Ascending aorta (tissue), 2 donors: ENCODE measurements around the gene UNC45A. TPM values are rescaled to one million over a fixed set of nuclear protein-coding genes. Genes with fewer than 3 reads are reported as not detected.

Experiments used
- DNase-seq, 2 donors: peaks; one replicate each; pipeline ENCODE4 v3.0.0-alpha.2; 2019; ENCODE audit warnings: low spot score in 2 of 2
- H3K27ac ChIP-seq, 2 donors: fragments of 200-600 bp; sonication (generic); one replicate each; pipeline ENCODE4 v1.5.1; 2016 to 2017; ENCODE audit warnings: mild to moderate bottlenecking in 1 of 2
- H3K27me3 ChIP-seq: fragments of 200-600 bp; sonication (generic); one replicate; pipeline ENCODE4 v1.5.1; 2017
- H3K36me3 ChIP-seq, 2 donors: fragments of 200-600 bp; sonication (generic); one replicate each; pipeline ENCODE4 v1.5.1; 2016
- H3K4me1 ChIP-seq, 2 donors: fragments of 200-600 bp; sonication (generic); one replicate each; pipeline ENCODE4 v1.5.1; 2016 to 2017; ENCODE audit warnings: mild to moderate bottlenecking in 1 of 2
- H3K4me3 ChIP-seq, 2 donors: fragments of 200-600 bp; sonication (generic); one replicate each; pipeline ENCODE4 v1.5.1; 2016 to 2017; ENCODE audit warnings: mild to moderate bottlenecking in 1 of 2
- H3K9me3 ChIP-seq, 2 donors: fragments of 200-600 bp; sonication (generic); one replicate each; pipeline ENCODE4 v1.5.1; 2016
- intact Hi-C: fragments of 100-400 bp; cut with DNase I; formaldehyde crosslinking; loops from one replicate; pipeline ENCODE4 v1.15.1; 2023
- total RNA-seq: library from RNA; depleted of rRNA; stranded (reverse); fragments of >200 nt; gene quantifications from one replicate; pipeline ENCODE4 v1.1.0, GENCODE V29; 2016
- TF ChIP-seq, protein P1 (sequence below), 3 experiments: fragments of 200-600 bp in 2 of 3; fragments of 450-650 bp in 1 of 3; sonication (generic) in 2 of 3; IDR thresholded peaks; one replicate each; pipeline ENCODE4 v1.5.1; 2016 to 2019; ENCODE audit warnings: antibody characterized with exemption in 3 of 3, mild to moderate bottlenecking in 1 of 3, moderate library complexity in 1 of 3

The UNC45A gene
- total RNA-seq, 1 donor from 2014 or later = 73.5 TPM

GRCh38 chr15:90994059-90994416 is 59.0 kb downstream of the UNC45A start:
- intact Hi-C loops = loop anchor here (1.0 kb wide), 3 partner anchors 28 to 92 kb away; partner anchors contain the start of gene VPS33B
- Histone ChIP-seq H3K4me1 (peaks cover 4 to 5% of the 10 kb centered on the region in 2 donors), H3K4me3 (peak overlapping the region; percentile 82 to 89), H3K27me3 (no peaks in the 10 kb centered on the region), H3K36me3 (peaks cover 0 to 11% of the 10 kb centered on the region in 2 donors), H3K27ac (peak overlapping the region; percentile 92 to 95), H3K9me3 (no peaks in the 10 kb centered on the region)
- no peak for DNase-seq
- TF ChIP-seq, protein P1, sequence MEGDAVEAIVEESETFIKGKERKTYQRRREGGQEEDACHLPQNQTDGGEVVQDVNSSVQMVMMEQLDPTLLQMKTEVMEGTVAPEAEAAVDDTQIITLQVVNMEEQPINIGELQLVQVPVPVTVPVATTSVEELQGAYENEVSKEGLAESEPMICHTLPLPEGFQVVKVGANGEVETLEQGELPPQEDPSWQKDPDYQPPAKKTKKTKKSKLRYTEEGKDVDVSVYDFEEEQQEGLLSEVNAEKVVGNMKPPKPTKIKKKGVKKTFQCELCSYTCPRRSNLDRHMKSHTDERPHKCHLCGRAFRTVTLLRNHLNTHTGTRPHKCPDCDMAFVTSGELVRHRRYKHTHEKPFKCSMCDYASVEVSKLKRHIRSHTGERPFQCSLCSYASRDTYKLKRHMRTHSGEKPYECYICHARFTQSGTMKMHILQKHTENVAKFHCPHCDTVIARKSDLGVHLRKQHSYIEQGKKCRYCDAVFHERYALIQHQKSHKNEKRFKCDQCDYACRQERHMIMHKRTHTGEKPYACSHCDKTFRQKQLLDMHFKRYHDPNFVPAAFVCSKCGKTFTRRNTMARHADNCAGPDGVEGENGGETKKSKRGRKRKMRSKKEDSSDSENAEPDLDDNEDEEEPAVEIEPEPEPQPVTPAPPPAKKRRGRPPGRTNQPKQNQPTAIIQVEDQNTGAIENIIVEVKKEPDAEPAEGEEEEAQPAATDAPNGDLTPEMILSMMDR (IDR thresholded peaks at IDR 0.05) = no peak

DNA sequence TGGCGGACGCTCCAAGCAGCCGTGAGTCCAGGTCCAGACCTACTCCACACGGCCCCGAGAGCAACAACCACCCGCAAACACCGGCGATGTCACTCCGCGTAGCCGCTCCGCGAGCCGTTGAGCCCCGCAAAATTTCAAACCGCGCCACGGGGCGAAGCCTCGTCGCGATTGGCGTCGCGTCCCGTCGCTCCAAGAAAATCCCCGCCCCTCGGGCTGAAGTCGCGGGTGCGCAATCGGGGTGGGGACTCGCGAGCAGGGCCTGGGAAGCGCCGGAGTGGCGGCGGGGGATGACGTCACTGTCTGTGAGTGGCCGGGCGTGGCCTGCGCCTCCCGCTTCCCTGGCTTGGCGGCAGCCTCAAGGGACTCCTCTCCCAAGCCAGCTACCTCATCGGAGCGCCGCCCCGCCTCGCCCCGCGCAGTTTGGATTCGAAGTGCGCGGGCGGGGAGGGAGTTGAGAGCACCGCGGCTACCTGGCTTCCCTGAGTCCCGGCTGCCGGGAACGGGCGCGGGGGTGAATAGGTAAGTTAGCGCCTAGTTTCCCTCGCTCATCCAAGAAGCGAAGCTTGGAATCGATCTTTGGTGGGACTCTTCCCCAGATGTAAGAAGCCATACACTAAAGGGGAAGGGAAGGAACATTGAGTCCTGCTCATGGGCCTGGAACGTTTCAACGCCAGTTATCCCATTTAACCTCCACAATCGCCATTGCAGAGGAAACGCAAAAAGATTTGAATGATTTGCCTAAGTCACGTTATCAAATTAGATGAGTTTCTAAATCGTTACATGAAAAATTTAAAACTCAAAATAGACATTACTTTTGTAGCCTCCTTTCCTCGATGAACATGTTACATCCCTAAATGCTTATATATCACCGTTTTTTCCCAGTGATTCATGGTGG is 59.6 kb downstream of the UNC45A start, which contains the start of gene PRC1:
Gene PRC1 (minus strand): TSS at position 119 of the 895 bp plus-strand sequence. CDS start 118 bp downstream, at position 1.
- Histone ChIP-seq H3K4me3 (peak within 1 kb of the TSS; percentile 82 to 89), H3K27ac (peak within 1 kb of the TSS; percentile 92 to 95), H3K4me1 (peaks cover 4 to 5% of the 10 kb centered on the region in 2 donors), H3K27me3 (no peaks in the 10 kb centered on the region), H3K36me3 (peaks cover 1 to 17% of the 10 kb centered on the region in 2 donors), H3K9me3 (no peaks in the 10 kb centered on the region)
- intact Hi-C loops = loop anchor here (1.0 kb wide), 3 partner anchors 28 to 92 kb away; partner anchors contain the start of gene VPS33B
- peak; percentile 93 to 99 for DNase-seq
- TF ChIP-seq, protein P1 (IDR thresholded peaks at IDR 0.05) = no peak

DNA sequence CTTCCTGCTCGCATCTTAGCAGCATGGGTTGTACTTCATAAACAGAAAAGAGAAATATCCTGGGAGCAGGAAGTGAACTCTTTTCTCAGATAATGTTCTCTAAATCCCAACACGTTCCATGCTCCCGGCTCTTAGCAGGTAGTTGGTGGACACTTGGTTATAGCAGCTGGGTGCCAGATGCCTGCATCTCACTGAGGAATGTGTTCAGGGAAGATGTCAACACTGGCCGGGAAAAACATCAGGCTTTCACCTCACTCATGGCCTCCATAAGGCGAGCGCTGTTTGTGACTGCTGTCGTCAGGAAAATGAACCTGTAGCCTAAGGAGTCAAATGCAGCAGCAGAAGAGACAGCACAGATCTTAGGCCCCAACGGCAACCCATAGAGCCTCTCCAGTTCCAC is 63.7 kb downstream of the UNC45A start:
- peaks cover 2 to 4% of the 10 kb centered on the region in 2 donors for H3K4me1 ChIP-seq
- H3K4me3 ChIP-seq = no peak overlapping the region
- intact Hi-C loops = no loop called here
- H3K36me3 ChIP-seq = peaks cover 35 to 56% of the 10 kb centered on the region in 2 donors
- no peaks in the 10 kb centered on the region for H3K9me3 ChIP-seq
- no peaks in the 10 kb centered on the region for H3K27me3 ChIP-seq
- TF ChIP-seq, protein P1 (IDR thresholded peaks at IDR 0.05) = no peak
- no peak for DNase-seq
- H3K27ac ChIP-seq = no peak overlapping the region

GRCh38 chr15:91001209-91001608 is 66.1 kb downstream of the UNC45A start:
- Histone ChIP-seq H3K4me1 (no peaks in the 10 kb centered on the region), H3K27ac (no peak overlapping the region), H3K36me3 (peaks cover 58 to 80% of the 10 kb centered on the region in 2 donors), H3K4me3 (no peak overlapping the region), H3K27me3 (no peaks in the 10 kb centered on the region), H3K9me3 (no peaks in the 10 kb centered on the region)
- TF ChIP-seq, protein P1 (IDR thresholded peaks at IDR 0.05) = no peak
- intact Hi-C loops = no loop called here
- no peak for DNase-seq

Other genes starting within 250 kb of the UNC45A start
- gene BLM, start 217.9 kb upstream of the UNC45A start, total RNA-seq = 0.11 TPM
- 86.3 TPM for gene FURIN, start 66.7 kb upstream of the UNC45A start, total RNA-seq
- 65.1 TPM for gene FES, start 50.8 kb upstream of the UNC45A start, total RNA-seq
- 90.4 TPM for gene MAN2A2, start 32.0 kb upstream of the UNC45A start, total RNA-seq
- 29.4 TPM for gene HDDC3, start 2.7 kb upstream of the UNC45A start, total RNA-seq
- 10.0 TPM for gene RCCD1, start 19.6 kb downstream of the UNC45A start, total RNA-seq
- 29.1 TPM for gene PRC1, start 59.2 kb downstream of the UNC45A start, total RNA-seq
- 0.53 TPM for gene VPS33B, start 87.3 kb downstream of the UNC45A start, total RNA-seq
- 0.11 TPM for gene SV2B, start 165.0 kb downstream of the UNC45A start, total RNA-seq